Endothelial cell (in vitro differentiated cells): ENCODE data around the gene SPDL1. TPM values are rescaled to one million over a fixed set of nuclear protein-coding genes. Genes with fewer than 3 reads are reported as not detected.

ENCODE experiments used
- DNase-seq: peaks from one replicate; pipeline ENCODE4 v3.0.0; 2021; ENCODE audit warnings: low spot score
- H3K27ac Mint-ChIP-seq: one replicate; pipeline ENCODE4 v1.8.0; 2021; ENCODE audit warnings: mixed read lengths, inconsistent platforms; ENCODE audit not compliant: unreplicated experiment
- H3K27me3 Mint-ChIP-seq: one replicate; pipeline ENCODE4 v1.8.0; 2021; ENCODE audit warnings: mild to moderate bottlenecking, moderate library complexity, mixed read lengths, inconsistent platforms; ENCODE audit not compliant: unreplicated experiment
- H3K36me3 Mint-ChIP-seq: one replicate; pipeline ENCODE4 v1.8.0; 2021; ENCODE audit warnings: mild to moderate bottlenecking, low read depth, mixed read lengths, inconsistent platforms; ENCODE audit not compliant: unreplicated experiment
- H3K4me1 Mint-ChIP-seq: one replicate; pipeline ENCODE4 v1.8.0; 2021; ENCODE audit warnings: mild to moderate bottlenecking, mixed read lengths, inconsistent platforms; ENCODE audit not compliant: unreplicated experiment
- H3K4me3 Mint-ChIP-seq: one replicate; pipeline ENCODE4 v1.8.0; 2021; ENCODE audit warnings: mild to moderate bottlenecking, mixed read lengths, inconsistent platforms; ENCODE audit not compliant: unreplicated experiment
- H3K9me3 Mint-ChIP-seq: one replicate; pipeline ENCODE4 v1.8.0; 2021; ENCODE audit warnings: mixed read lengths, inconsistent platforms; ENCODE audit not compliant: unreplicated experiment
- total RNA-seq: library from RNA; stranded (reverse); fragmentation: NEBNext Ultra II Directional; extraction: Animal tissue kit (Norgen Biotek cat#: 25700); gene quantifications from one replicate; pipeline ENCODE4 v1.2.1, GENCODE V29; 2021; ENCODE audit not compliant: unreplicated experiment
- TF ChIP-seq, protein P1 (sequence below): fragments of 200-600 bp; sonication (generic); IDR thresholded peaks from one replicate; pipeline ENCODE4 v1.5.0; 2021; ENCODE audit warnings: antibody characterized with exemption; ENCODE audit not compliant: unreplicated experiment

SPDL1 gene
- total RNA-seq, 1 donor from 2014 or later: 38.6 TPM

DNA sequence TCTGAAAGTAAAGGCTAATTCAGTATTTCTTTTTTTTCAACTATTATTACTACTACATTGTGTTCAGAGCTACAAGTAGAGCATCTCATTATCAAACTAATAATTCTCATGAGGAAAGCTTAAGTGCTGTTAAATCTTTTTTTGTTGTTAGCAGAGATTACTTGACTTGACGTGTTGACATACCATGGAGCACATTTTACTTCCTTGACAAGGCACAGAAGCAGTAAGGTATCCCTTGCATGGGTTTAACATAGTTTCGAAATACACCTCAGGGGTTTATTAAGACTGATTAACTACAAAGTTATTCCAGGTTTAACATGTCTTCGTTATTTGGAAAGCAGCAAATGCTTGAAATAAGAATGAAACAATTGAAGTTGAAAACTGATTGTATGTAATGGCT is 7.0 kb downstream of the SPDL1 start:
- Mint-ChIP-seq H3K36me3 (peaks cover 4% of the 10 kb centered on the region), H3K4me3 (no peak overlapping the region), H3K4me1 (peaks cover 6% of the 10 kb centered on the region), H3K27ac (no peak overlapping the region), H3K27me3 (no peaks in the 10 kb centered on the region), H3K9me3 (no peaks in the 10 kb centered on the region)
- no peak for DNase-seq
- TF ChIP-seq, protein P1, sequence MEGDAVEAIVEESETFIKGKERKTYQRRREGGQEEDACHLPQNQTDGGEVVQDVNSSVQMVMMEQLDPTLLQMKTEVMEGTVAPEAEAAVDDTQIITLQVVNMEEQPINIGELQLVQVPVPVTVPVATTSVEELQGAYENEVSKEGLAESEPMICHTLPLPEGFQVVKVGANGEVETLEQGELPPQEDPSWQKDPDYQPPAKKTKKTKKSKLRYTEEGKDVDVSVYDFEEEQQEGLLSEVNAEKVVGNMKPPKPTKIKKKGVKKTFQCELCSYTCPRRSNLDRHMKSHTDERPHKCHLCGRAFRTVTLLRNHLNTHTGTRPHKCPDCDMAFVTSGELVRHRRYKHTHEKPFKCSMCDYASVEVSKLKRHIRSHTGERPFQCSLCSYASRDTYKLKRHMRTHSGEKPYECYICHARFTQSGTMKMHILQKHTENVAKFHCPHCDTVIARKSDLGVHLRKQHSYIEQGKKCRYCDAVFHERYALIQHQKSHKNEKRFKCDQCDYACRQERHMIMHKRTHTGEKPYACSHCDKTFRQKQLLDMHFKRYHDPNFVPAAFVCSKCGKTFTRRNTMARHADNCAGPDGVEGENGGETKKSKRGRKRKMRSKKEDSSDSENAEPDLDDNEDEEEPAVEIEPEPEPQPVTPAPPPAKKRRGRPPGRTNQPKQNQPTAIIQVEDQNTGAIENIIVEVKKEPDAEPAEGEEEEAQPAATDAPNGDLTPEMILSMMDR: no peak

DNA sequence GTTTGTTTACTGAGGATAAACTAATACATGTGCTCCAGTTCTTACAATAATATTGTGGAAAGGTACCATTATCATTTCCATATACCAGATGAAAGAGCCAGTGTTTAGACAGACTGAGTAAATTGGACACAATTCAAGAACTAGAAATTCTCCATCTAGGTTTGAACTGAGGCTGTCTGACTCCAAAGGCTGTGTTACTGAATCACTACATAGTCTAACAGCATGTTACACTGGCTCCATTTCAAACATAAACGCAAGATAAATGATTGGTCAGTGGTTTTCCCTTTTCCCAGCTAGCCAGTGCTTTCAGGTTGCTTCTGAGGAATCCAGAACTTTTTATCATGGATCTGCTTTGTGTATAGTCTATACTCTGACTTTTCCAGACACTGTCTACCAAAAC is 8.1 kb downstream of the SPDL1 start:
- no peak for DNase-seq
- TF ChIP-seq, protein P1: no peak
- no peaks in the 10 kb centered on the region for H3K9me3 Mint-ChIP-seq
- H3K4me1 Mint-ChIP-seq: no peaks in the 10 kb centered on the region
- no peak overlapping the region for H3K4me3 Mint-ChIP-seq
- H3K27ac Mint-ChIP-seq: no peak overlapping the region
- peaks cover 4% of the 10 kb centered on the region for H3K36me3 Mint-ChIP-seq
- H3K27me3 Mint-ChIP-seq: no peaks in the 10 kb centered on the region

DNA sequence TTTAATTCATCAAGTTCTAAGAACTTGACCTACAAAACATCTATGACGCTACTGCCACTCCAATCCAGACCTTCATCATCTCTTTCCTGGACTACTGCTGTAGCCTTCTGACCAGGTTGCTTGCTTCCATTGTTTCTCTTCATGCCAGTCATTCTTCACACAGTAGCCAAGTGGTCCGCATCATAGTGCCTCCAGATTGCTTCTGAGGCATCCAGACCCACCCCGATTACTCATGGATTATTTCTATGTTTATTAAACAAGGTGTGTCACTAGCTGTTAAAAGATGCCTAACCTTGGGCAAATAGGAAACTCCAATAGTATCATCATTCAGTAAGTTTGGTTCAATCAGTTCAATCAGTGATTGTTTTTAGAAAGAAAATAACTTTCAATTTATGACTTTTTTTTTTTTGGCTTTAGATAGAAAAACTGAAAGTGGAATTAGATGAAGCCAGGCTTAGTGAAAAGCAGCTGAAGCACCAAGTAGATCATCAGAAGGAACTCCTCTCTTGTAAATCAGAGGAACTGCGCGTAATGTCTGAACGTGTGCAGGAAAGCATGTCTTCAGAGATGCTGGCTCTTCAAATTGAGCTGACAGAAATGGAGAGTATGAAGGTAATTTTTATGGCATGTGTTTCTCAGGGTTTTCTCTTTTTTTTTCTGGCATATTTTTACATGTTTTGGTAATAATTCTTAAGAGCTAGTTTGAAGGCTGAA is 9.5 kb downstream of the SPDL1 start:
- peaks cover 4% of the 10 kb centered on the region for H3K36me3 Mint-ChIP-seq
- no peaks in the 10 kb centered on the region for H3K9me3 Mint-ChIP-seq
- H3K4me1 Mint-ChIP-seq: no peaks in the 10 kb centered on the region
- H3K27ac Mint-ChIP-seq: no peak overlapping the region
- no peaks in the 10 kb centered on the region for H3K27me3 Mint-ChIP-seq
- TF ChIP-seq, protein P1: no peak
- DNase-seq: no peak
- no peak overlapping the region for H3K4me3 Mint-ChIP-seq

DNA sequence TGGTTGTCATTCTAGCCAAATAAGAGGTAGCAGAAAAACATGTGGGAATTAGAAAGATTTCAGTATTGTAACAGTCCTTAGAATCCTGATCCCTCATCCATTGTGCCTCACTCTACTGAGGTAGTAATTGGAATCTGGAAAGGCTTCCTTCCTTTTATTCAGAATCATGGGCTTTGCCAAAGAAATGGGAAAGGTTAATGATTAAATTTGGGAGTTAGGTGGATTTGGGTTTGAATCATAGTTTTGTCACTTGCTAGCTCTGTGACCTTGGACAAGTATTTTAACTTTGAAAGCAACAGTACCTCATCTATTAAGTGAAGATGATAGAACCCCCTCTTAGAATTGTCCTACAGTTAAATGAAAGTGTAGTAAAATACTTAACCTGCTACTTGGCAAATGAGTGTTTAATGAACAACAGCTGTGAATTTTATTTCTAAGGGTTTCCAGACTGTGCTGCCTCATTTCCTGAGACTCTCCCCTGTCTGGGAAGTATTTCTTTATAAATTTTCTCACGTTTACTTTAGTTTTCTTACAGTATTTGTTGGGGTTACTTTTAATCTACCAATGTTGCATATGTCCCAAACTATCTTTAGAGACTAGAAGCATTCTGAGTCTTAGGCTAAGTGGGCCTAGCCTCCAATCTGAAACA is 11.7 kb downstream of the SPDL1 start:
- no peaks in the 10 kb centered on the region for H3K4me1 Mint-ChIP-seq
- H3K27me3 Mint-ChIP-seq: no peaks in the 10 kb centered on the region
- peaks cover 11% of the 10 kb centered on the region for H3K36me3 Mint-ChIP-seq
- no peak overlapping the region for H3K27ac Mint-ChIP-seq
- no peak for DNase-seq
- H3K4me3 Mint-ChIP-seq: no peak overlapping the region
- H3K9me3 Mint-ChIP-seq: no peaks in the 10 kb centered on the region
- TF ChIP-seq, protein P1: no peak

DNA sequence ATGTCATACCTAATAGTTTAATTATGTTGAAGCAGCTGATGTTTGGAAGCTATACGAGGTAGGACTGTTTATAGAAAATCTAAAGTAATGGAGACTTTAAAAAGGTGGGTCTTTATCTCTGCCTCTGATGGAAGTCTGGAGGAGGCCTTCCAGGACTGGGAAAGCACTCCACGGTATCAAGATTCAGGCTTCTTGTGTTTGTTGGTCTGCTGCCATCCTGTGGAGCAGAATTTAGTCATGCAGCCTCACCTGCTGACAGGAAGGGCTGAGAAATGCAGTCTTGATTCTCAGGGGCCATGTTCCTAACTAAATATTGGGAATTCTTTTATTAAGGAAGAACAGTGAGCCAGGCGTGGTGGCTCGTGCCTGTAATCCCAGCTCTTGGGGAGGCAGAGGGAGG is 15.9 kb downstream of the SPDL1 start:
- TF ChIP-seq, protein P1: no peak
- H3K4me1 Mint-ChIP-seq: no peaks in the 10 kb centered on the region
- H3K9me3 Mint-ChIP-seq: no peaks in the 10 kb centered on the region
- no peaks in the 10 kb centered on the region for H3K27me3 Mint-ChIP-seq
- no peak overlapping the region for H3K4me3 Mint-ChIP-seq
- H3K27ac Mint-ChIP-seq: no peak overlapping the region
- H3K36me3 Mint-ChIP-seq: peaks cover 15% of the 10 kb centered on the region
- no peak for DNase-seq
